NT2/D1 (cell line): ENCODE results near the gene F2.

Source experiments
- SUZ12 ChIP-seq: IDR thresholded peaks from 2 replicates; pipeline ENCODE4 v1.6.1; 2011; ENCODE audit not compliant: insufficient read length, insufficient read depth; ENCODE audit errors: extremely low read depth
- YY1 ChIP-seq: IDR thresholded peaks from 2 replicates; pipeline ENCODE4 v1.6.1; 2011; ENCODE audit not compliant: insufficient read length, insufficient read depth
- ZNF274 ChIP-seq: IDR thresholded peaks from 2 replicates; pipeline ENCODE4 v1.6.1; 2011; ENCODE audit warnings: mild to moderate bottlenecking, low read depth, low read length

GRCh38 chr11:46712874-46713576 is 6.0 kb upstream of the F2 start:
- TF ChIP-seq SUZ12 (no peak), YY1 (no peak), ZNF274 (no peak)
